Limb (tissue), 2 donors: ENCODE results near the gene SMU1.
"Not testable (repeated sequence)": the region's sequence is repeated elsewhere in the genome, so short reads cannot be mapped to it uniquely, and the experiment has no call there.

Experiments
- DNase-seq, 2 donors: peaks; one replicate each; pipeline ENCODE4 v3.0.0-alpha.2; 2016; ENCODE audit errors: extremely low spot score in 2 of 2

SMU1 gene

DNA sequence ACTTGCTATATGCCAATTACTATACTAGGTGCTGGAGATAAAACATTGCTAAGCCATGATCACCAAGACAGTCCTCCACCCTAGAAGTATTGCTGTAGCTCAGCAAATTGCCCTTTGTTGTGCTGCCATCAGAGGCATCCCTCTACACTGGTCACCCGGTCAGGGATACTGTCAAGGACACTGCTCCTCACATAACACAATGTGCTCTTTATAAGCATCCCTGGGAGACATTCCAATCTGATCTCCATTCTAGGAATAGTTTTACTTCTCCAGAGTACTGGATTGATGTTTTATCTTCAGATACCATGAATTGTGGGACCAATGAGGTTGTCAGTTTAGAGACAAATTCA lies 61.8 kb downstream of the SMU1 start:
- no peak for DNase-seq

DNA sequence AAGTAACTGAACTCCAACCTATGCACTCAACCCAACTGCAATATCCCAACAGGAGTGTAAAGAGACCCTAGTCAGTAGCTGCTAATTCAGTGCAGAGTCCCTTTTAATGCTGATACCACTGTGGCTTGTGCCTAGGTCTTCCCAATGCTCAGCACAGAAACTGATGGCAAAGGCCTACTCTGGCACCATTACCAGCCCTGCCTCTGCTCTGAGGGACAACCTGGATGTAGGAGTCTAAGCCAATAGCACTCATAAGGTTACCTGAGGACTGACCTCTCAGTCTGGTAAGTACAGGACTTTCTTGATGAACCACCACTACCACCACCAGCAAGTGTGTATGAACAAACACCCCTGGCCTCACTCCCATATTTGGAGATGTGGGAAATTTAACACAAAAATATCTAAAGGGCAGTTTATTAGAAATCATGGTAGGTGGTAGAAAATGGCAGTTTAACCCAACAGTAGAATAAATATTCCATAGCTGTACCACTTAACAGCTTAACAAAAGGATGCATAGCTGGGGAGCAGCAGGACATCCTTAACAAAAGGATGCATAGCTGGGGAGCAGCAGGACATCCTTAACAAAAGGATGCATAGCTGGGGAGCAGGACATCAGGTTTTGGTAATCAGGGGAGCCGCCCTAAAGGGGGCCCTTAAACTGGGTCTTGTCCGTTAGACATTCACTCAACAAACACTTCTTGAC lies 62.4 kb downstream of the SMU1 start:
- no peak for DNase-seq

DNA sequence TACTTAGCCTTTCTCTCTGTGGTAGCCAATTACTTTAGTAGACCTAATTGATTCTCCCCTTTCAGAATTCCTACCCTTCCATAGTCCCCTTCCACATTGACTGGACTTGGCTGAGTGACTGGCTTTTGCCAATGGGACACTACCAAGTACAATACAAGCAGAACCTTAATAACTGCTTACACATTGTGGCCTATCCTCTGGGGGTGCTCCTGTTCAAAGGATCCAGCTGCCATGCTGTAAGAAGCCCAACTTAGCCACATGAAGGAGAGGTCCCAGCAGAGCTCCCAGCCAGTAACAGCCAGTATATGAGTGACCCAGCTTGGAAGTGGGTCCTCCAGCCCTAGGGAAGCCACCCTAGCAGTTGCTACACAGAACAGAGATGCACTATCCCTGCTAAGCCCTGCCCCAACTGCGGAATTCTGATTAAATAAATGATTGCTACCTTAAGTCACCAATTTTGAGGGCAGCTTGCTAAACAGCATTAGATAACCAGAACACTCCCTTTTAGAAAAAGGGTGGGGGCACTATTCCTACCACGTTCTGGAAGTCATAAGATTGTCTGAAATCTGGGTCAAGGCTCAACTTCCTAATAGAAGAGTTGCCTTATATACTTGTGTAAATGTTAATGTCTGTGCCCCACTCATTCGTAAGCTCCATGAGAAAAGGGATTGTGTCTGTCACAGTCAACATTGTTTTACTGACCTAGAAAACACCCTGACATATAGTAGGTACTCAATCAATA lies 64.0 kb downstream of the SMU1 start:
- DNase-seq, result no peak

DNA sequence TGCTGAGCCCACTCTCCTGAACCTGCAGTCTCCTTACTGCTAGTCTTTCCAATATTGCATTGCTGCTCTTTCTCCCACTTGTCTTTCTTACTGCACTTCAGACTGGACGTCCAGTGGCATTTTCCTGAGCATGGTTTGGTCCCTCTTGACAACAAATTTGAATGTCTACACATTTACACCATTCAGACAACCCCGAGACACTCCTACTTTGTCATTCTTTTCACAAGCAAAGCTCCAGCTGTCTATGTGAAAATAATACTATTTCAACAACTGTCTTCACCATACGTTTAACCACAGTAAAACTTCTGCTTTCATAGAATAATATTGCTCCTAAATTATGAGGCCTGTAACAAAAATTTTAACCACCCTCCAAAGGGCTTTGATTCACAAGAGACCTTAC lies 64.6 kb downstream of the SMU1 start:
- DNase-seq, result no peak

DNA sequence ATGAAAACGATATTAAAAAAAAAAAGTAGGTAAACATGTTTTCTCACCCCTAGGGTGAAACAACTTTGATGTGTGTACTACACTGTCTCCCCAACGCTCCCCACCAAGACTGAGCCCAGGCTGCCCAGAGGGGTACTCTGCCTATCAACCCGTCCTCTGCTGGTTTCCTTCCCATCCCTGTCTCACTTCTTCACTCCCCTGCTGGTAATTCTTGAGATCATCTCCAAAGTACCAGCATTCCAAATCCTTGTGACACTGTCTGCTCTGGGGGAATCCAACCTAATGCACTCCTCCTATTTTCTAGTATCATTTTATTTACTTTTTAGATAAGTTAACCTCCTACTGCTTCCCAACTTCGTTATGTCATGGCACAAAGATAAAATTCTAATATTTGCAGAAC lies 68.7 kb downstream of the SMU1 start:
- DNase-seq, result no peak

DNA sequence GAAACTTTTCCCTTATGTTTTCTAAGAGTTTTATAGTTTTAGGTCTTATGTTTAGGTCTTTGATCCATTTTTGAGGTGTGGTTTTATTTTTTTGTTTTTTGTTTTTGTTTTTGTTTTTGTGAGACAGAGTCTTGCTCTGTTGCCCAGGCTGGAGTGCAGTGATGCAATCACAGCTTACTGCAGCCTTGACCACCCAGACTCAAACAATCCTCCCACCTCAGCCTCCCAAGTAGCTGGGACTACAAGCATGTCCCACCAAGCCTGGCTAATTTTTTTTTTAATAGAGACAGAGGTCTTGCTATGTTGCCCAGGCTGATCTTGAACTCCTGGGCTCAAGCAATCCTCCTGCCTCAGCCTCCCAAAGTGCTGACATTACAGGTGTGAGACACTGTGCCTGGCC lies 71.1 kb downstream of the SMU1 start:
- not testable (repeated sequence) for DNase-seq

DNA sequence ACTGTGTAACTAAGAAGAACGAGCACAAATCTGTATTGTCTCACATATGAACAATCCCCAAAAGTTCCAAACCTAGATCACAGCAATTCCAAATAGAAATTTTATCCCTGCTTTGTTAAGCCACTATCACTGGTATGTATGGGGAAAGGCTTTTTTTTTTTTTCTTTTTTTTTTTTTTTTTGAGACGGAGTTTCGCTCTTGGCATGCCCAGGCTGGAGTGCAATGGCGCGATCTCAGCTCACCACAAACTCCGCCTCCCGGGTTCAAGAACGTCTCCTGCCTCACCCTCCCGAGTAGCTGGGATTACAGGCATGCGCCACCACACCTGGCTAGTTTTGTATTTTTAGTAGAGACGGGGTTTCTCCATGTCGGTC lies 75.8 kb downstream of the SMU1 start:
- not testable (repeated sequence) for DNase-seq

DNA sequence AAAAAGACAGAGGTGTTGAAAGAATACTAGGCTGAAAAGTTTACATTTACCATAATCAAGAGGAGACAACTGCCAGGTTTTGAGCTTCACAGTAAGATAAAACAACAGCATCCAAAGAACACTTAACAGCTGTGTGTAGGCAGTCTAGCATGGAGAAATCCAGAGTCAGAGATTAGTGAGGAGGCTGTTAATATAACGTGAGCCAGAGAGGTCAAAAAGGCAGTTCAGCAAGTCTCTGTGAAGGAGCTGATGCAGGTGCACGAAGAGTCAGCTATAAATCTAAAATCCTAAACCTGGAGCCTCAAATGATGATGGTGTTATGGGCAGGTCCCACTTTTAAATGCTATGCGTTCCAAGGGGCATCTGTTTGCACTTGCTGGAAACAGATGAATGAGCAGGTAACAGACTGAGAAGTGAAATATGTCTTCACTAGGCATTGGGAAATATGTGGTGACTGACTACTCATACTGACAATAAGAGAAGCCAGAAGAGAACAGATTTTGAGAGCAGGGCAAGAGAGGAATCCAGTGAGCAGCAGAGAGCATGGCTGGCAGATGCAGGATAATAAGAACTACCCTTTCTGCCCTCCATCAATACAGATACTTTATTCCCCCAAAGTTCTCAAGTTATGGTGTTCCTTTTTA lies 83.8 kb downstream of the SMU1 start:
- DNase-seq, result no peak

DNA sequence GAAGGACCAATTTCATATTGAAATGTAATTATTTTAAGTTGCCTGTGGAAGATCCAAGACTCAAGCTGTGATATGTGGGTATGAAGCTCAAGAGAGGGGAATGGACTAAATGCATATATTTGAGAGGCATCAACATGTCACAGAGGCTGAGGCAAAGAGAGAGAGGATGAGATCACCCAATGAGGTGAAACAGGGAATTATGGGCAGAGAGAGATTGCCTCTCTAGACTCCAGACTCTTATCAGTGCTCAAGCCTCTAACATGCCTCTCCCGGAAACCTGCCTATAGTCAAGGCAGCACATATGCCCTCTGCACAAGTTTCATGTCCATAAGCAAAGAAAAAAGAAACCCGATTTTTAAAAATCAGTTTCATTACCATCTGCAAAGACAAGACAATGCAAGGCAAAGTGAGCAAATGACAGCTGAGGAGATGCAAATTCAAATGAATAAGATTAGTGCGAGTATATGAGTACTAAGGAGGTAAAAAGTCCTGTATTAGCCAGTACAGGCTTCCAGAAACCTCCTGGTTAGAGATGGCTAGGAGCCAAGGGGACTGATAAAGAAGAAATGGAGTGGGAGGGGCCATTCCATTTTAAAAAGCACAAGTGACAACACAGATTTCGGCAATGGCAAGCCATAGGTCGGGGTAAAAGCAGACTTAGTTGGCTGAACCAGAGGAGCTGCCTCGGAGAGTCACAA lies 84.4 kb downstream of the SMU1 start:
- DNase-seq, result no peak
